ENCODE measurements around the gene RGS16.
"Not testable (repeated sequence)": the region's sequence is repeated elsewhere in the genome, so short reads cannot be mapped to it uniquely, and the experiment has no call there.

DNA sequence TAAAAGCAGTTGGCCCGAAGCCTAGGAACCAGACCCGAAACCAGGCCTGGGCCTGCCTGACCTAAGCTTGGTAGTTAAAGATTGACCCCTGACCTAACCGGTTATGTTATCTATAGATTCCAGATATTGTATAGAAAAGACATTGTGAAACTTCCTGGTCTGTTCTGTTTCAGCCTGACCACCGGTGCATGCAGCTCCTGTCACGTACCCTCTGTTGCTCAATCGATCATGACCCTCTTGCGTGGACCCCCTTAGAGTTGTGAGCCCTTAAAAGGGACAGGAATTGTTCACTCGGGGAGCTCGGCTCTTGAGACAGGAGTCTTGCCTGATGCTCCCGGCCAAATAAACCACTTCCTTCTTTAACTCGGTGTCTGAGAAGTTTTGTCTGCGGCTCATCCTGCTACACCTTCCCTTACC, 28.3 kb upstream of the RGS16 start:
- TF ChIP-seq, protein P1, sequence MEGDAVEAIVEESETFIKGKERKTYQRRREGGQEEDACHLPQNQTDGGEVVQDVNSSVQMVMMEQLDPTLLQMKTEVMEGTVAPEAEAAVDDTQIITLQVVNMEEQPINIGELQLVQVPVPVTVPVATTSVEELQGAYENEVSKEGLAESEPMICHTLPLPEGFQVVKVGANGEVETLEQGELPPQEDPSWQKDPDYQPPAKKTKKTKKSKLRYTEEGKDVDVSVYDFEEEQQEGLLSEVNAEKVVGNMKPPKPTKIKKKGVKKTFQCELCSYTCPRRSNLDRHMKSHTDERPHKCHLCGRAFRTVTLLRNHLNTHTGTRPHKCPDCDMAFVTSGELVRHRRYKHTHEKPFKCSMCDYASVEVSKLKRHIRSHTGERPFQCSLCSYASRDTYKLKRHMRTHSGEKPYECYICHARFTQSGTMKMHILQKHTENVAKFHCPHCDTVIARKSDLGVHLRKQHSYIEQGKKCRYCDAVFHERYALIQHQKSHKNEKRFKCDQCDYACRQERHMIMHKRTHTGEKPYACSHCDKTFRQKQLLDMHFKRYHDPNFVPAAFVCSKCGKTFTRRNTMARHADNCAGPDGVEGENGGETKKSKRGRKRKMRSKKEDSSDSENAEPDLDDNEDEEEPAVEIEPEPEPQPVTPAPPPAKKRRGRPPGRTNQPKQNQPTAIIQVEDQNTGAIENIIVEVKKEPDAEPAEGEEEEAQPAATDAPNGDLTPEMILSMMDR (IDR thresholded peaks at IDR 0.05; ENCODE audit: borderline replicate concordance, extremely low read depth, low read length, poor library complexity, severe bottlenecking), result not testable (repeated sequence)
- TF ChIP-seq EZH2 (IDR thresholded peaks at IDR 0.05; ENCODE audit: borderline replicate concordance, low read depth, low read length, severe bottlenecking), result not testable (repeated sequence)
